HG03442 (cell line): ENCODE measurements around the gene ANO7.

Experiments used
- ATAC-seq: cut with Tn5 transposase; IDR thresholded peaks from one replicate; pipeline ENCODE4 v1.9.1; 2021; ENCODE audit warnings: mild to moderate bottlenecking, moderate library complexity; ENCODE audit not compliant: unreplicated experiment

ANO7 gene

DNA sequence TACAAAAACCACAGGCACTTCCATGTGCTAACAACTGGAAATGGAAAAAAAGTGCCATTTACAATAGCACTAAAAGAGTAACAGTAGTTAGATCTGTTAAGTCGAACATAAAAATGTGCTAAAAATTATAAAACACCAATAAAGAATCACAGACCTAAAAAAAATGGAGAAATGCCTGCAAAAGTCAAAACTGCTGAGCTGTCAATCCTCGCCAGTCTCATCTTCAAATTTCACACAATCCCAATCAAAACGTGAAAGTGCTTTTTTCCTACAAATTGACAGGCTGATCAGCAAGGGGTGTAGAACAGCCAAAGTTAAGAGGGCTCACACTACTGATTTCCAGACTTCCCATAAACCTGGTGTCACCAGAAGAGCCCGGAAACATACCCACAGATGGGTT lies 53.2 kb downstream of the ANO7 start:
- no peak for ATAC-seq

DNA sequence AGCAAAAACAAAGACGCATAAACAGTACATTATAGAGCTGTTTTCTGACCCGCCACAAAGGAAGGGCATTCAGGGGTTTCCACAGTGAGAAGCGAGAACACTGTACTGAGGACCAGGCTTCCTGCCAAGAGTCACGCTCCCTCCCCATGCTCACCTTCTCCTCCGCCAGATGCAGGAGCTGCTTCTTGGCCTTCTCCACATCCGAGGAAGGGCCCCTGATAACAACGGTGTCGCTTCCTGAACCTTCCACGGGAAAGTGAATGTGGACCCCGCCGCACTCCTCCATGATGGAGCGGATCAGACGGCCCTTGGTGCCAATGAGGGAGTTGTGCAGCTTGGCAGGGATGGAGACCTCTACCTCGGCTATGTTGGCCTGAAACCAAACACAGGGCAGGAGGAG lies 53.8 kb downstream of the ANO7 start:
- ATAC-seq, result no peak

DNA sequence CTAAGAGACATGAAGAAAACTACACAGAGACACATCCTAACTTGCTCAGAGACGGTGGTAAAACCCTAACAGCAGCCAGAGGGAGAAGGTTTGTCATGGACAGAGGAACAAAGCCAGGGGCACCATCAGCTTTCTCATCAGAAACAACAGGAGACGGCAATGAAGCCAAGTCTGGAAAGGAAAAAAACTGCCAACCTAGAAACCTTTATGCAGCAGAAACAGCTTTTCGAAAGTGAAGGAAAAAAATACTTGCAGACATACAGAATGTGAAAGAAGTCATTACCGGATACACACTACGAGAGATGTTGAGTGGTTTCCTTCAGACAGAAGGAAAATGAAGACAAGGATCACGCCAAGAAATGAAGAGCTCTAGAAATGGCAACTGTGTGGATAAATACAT lies 55.9 kb downstream of the ANO7 start:
- no peak for ATAC-seq

DNA sequence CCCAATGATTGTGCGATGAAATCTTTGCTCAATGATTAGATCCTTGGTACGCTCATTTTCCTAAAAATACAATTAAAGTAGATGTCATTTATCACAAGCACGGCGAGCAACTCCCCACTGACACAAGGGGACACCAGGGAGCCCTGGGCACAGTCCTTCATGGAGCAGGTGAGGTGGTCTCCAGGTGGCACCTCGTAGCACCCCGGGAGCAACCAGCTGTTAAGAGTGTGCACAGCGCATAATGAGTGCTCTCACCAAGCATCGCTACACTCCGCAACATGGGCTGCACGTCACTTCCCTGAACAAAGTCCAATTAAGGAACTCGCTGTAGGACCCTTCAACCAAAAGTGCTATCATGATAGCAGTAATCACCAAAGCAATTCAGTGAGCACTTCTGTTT lies 59.8 kb downstream of the ANO7 start:
- no peak for ATAC-seq

DNA sequence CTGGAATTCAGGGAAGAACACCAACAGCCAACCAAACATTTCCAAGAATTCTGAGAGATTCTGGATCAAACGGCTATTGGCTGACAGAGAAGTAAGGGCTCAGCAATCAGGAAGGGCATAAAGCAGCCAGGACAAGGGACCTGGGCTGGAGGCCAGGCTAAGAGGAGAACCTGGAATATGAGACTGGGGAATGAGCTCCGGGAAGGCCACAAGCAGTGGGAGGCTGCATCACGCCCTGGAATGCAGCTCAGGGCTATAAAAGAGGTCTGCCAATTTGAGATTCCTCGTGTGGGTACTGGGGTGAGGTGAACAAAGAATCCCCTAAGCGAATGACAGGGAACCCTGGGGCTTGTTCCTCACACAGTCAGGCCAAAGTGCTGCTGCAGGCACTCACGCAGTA lies 60.4 kb downstream of the ANO7 start:
- no peak for ATAC-seq

- no peak for ATAC-seq
Observed at GRCh38 chr2:241249654-241250053, 61.2 kb downstream of the ANO7 start.

DNA sequence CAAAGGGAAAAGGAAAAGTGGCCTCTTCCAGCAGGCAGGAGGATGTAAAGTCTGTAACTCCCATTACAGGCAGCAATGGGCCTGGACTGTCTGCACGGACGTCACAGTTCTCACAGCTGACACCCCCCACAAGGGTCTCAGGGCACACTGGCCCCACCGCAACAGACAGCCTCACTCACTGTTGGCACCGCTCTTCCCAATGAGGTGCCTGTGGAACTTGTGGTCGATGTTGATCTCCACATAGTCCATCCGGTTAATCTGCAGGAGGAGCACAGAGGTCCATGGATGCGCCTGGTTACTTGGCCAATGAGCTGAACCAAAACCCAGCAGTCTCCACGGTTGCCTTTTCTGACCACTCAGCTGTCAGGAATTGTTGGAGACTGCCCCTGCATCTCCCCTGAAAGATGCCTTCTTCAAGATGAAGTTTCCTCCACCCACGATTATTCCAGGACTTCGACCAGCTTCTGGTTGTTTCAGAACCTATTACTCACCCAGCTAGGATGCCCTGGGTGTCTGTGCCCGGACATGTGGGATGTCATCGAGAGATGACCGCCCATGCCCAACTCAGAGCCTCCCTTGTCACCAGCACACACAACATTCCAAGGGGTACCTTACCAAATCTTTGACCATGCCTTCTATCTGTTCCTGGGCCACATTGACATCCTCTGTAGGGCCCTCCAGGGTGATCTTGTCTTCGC lies 64.5 kb downstream of the ANO7 start:
- no peak for ATAC-seq

GRCh38 chr2:241254904-241255351 lies 66.5 kb downstream of the ANO7 start:
- no peak for ATAC-seq

DNA sequence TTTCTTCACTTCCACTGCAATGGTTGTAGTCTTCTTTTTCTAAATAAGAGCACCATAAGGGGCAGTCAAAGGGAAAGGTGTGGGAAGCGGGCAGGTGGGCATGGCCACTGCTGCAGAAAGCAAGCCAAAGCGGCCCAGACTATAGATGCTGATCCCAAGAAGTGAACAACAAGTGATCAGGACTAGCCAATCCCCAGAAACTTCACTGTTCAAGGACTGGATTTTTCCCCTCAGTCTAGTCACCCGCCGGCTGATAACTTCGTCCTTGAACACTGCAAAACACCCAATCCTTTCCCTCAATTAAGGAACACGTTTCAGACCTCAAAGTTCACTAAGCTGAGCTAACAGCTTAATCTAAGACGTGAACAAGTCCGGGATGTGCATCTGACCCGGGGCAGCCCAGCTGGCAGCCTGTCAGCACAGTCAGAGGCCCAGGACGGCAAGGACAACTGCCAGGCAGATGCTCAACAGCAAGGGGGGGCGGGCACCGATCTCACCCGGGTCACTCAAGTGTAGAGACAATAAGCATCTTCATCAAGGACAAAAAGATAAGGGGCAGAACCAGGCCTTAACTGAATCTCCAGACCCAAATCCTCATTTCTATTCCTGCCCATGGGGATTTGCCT lies 67.2 kb downstream of the ANO7 start:
- ATAC-seq, result no peak

GRCh38 chr2:241256168-241256545 lies 67.7 kb downstream of the ANO7 start:
- no peak for ATAC-seq

- ATAC-seq, result no peak
Observed at GRCh38 chr2:241257419-241258032, 69.0 kb downstream of the ANO7 start.

GRCh38 chr2:241258505-241259280 lies 70.2 kb downstream of the ANO7 start:
- ATAC-seq, result no peak

DNA sequence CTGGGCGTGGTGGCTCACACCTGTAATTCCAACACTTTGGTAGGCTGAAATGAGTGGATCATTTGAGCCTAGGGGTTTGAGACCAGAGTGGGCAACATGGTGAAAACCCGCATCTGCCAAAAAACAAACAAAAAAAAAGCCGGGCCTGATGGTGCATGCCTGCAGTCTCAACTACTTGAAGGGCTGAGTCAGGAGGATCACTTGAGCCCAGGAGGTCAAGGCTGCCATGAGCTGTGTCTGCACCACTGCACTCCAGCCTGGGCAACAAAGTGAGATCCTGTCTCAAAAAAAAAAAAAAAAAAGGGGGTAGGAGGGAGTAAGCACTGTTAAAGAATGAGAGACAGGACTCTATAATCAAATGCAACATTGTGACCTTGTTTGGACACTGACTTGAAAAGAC lies 72.4 kb downstream of the ANO7 start:
- no peak for ATAC-seq

DNA sequence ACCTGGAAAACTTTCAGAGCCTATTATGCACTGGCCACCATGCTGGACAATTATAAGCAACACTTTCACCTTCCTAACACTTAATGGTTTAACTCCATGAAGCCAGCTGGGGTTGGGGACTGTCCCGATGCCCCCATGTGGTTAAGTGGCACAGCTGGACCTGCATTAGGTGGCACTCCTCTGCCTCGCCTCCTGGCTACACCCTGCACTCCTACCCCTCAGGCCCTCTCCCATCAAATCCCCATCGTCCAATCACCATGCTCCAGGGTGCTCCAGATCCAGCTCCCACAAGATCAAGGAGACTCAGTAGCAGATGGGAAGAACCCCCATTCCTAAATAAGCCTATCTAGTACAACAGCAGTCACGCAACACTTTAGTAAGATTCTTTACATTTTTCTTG lies 73.2 kb downstream of the ANO7 start:
- ATAC-seq, result no peak

DNA sequence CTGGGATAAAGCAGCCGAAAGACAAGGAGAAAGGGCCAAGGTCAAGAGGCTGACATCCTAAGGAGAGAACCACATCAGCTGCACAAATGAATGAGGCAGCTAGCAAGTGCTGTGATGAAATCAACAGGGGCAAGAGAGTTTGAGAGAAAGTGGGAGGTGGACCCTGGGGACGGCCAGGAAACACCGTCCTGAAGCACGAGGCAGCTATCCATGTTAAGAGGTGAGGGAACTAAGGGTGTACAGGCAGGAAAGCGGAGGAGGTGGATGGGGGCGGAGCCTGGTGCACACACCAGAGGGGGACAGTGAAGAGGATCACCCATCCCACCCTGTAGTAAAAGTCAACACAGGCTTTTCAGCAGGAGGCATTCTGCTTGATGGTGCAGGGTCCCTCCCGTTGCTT lies 74.6 kb downstream of the ANO7 start:
- ATAC-seq, result no peak

DNA sequence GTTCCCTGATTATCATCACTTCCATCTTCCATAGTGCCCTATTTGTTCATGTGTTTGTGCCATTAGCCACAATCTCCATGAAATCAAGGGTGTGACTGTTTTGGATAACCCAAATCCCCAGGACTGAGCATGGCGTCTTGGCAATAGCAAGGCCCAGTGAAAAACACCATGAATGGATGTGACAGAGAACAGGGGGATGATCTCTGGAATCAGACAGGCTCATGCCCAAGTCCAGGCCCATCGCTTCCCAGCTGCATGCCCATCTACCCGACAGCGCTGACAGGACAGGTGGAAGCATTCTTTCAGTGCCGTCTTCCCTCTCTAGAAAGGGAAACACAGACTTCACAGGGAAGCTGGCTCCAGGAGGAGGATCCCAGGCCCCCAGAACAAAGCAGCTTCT lies 77.0 kb downstream of the ANO7 start:
- ATAC-seq, result no peak

DNA sequence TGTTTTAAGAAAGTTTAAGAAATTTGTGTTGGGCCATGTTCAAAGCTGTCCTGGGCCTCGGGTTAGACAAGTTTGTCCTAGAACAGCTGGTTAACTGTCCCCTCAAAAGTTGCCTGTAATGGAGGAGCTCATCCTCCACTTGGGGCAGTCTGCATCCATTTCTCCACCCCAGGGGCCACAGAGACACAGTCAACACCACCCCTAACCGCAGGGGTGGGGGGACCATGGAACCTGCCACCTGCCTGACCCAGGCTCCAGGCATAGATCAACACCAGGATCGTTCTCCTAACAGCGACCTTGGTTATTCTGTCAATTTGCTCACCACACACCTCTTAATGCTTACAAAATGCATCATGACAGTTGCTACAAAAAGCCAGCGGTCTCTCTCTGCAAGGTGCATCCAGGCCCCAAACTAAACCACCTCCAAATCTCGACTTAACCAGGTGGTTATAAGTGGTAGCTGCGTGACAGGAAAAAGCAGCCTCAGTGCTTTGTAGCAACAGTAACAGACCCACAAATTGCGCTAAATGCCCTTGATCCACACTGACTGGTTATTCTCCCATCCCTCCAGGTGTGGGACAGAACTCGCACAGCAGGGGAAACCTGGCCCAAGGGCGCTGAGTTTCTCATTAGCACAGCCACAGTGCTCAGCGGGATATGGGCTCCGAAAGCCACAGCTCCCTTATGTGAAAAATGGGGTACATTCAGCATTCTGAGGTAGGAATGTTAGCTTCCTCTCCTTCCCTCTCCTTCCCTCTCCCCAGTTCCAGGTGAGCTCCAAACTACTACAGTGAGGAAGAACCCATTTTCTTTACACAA lies 79.0 kb downstream of the ANO7 start:
- no peak for ATAC-seq

DNA sequence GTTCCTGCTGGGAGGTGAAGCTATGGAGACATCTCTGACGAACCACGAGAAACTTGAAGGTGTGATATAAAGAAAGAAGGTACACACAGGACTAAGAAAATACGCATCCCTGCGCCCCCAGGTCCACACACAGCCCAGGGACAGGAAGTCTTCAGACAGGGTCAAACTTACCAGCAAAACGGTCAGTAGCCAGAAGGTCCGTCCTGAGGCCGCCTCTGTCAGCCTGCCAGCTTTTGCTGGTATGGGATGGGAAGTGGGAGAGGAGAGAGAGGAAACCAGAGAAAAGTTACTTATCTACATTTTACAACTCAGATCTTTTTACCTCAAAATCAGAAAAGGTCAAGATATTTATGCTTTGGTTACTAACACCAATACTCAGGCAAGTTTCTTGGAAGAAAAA lies 79.8 kb downstream of the ANO7 start:
- ATAC-seq, result no peak

GRCh38 chr2:241268716-241269445 lies 80.4 kb downstream of the ANO7 start:
- no peak for ATAC-seq
